WTC11 (cell line): ENCODE results near the gene M6PR.
"Not testable (repeated sequence)": the region's sequence is repeated elsewhere in the genome, so short reads cannot be mapped to it uniquely, and the experiment has no call there.

ENCODE experiments used
- CTCF ChIP-seq: fragments of 200-600 bp; IDR thresholded peaks from 2 replicates; pipeline ENCODE4 v1.8.0; 2022; ENCODE audit warnings: antibody characterized with exemption
- FOXP4 ChIP-seq: sonication (generic); formaldehyde crosslinking; IDR thresholded peaks from 2 replicates; pipeline ENCODE4 v1.8.0; 2022; ENCODE audit warnings: mild to moderate bottlenecking, missing genetic modification reagents
- NR3C1 ChIP-seq: sonication (generic); formaldehyde crosslinking; conservative IDR thresholded peaks from 2 replicates; pipeline ENCODE4 v1.8.1; 2023; ENCODE audit warnings: low read depth, mild to moderate bottlenecking, missing genetic modification reagents
- SMAD3 ChIP-seq: sonication (generic); formaldehyde crosslinking; IDR thresholded peaks from 2 replicates; pipeline ENCODE4 v1.8.0; 2022; ENCODE audit warnings: missing genetic modification reagents, mild to moderate bottlenecking, borderline replicate concordance
- TCF7 ChIP-seq: sonication (generic); formaldehyde crosslinking; IDR thresholded peaks from 2 replicates; pipeline ENCODE4 v1.8.0; 2022; ENCODE audit warnings: mild to moderate bottlenecking, low read depth, missing genetic modification reagents, moderate library complexity
- TP53 ChIP-seq: sonication (generic); formaldehyde crosslinking; IDR thresholded peaks from 2 replicates; pipeline ENCODE4 v1.8.1; 2023; ENCODE audit warnings: mild to moderate bottlenecking, missing genetic modification reagents
- ZNF121 ChIP-seq: sonication (generic); formaldehyde crosslinking; IDR thresholded peaks from 2 replicates; pipeline ENCODE4 v1.8.0; 2023; ENCODE audit warnings: missing genetic modification reagents
- ZNF263 ChIP-seq: sonication (generic); formaldehyde crosslinking; IDR thresholded peaks from 2 replicates; pipeline ENCODE4 v1.8.1; 2022; ENCODE audit warnings: low read depth, mild to moderate bottlenecking, moderate library complexity, missing genetic modification reagents
- TF ChIP-seq, protein P1 (sequence below): sonication (generic); formaldehyde crosslinking; IDR thresholded peaks from 2 replicates; pipeline ENCODE4 v1.8.1; 2023; ENCODE audit warnings: mild to moderate bottlenecking, missing genetic modification reagents, moderate library complexity
- TF ChIP-seq, protein P2 (sequence below): sonication (generic); formaldehyde crosslinking; IDR thresholded peaks from 2 replicates; pipeline ENCODE4 v1.8.1; 2022; ENCODE audit warnings: mild to moderate bottlenecking, missing genetic modification reagents, moderate library complexity, borderline replicate concordance

- TF ChIP-seq CTCF; TP53; NR3C1 (CRISPR knock-in tag); SMAD3; ZNF121 (CRISPR knock-in tag); ZNF263; TCF7 (CRISPR knock-in tag); FOXP4: not testable (repeated sequence)
- TF ChIP-seq, protein P1, sequence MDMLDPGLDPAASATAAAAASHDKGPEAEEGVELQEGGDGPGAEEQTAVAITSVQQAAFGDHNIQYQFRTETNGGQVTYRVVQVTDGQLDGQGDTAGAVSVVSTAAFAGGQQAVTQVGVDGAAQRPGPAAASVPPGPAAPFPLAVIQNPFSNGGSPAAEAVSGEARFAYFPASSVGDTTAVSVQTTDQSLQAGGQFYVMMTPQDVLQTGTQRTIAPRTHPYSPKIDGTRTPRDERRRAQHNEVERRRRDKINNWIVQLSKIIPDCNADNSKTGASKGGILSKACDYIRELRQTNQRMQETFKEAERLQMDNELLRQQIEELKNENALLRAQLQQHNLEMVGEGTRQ (CRISPR knock-in tag): not testable (repeated sequence)
- TF ChIP-seq, protein P2, sequence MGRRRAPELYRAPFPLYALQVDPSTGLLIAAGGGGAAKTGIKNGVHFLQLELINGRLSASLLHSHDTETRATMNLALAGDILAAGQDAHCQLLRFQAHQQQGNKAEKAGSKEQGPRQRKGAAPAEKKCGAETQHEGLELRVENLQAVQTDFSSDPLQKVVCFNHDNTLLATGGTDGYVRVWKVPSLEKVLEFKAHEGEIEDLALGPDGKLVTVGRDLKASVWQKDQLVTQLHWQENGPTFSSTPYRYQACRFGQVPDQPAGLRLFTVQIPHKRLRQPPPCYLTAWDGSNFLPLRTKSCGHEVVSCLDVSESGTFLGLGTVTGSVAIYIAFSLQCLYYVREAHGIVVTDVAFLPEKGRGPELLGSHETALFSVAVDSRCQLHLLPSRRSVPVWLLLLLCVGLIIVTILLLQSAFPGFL: not testable (repeated sequence)
These were observed 18.7 kb downstream of the M6PR start for GRCh38 chr12:8930655-8931323.
